PC-9 (cell line): Measurements from ENCODE around the gene ANXA7.

Source experiments
- CTCF ChIP-seq: fragments of 200-600 bp; sonication (generic); conservative IDR thresholded peaks from 2 replicates; pipeline ENCODE4 v1.6.1; 2017; ENCODE audit warnings: mixed run types, antibody characterized with exemption, mild to moderate bottlenecking, moderate library complexity
- EZH2 ChIP-seq: fragments of 200-600 bp; sonication (generic); IDR thresholded peaks from 2 replicates; pipeline ENCODE4 v1.8.0; 2017; ENCODE audit warnings: antibody characterized with exemption, low read depth

GRCh38 chr10:73364964-73365363 is 48.9 kb downstream of the ANXA7 start:
- TF ChIP-seq CTCF (no peak), EZH2 (no peak)
